Kidney (tissue), 14 donors: ENCODE measurements around the gene ALG11. TPM values are rescaled to one million over a fixed set of nuclear protein-coding genes. Genes with fewer than 3 reads are reported as not detected.

ENCODE experiments used
- DNase-seq, 5 donors: peaks; one replicate each; pipeline ENCODE4 v3.0.0-alpha.2; 2013 to 2020
- FAIRE-seq: peaks from 2 replicates; lab custom pipeline; 2012; peaks lifted over from hg19 to GRCh38; lab: Jason Lieb, UNC
- H3K27ac ChIP-seq, 2 donors: one replicate each; pipeline ENCODE4 v1.7.0; 2013; ENCODE audit warnings: low read depth in 2 of 2, low read length in 2 of 2, inconsistent platforms in 1 of 2
- H3K27me3 ChIP-seq: one replicate; pipeline ENCODE4 v1.7.1; 2013; ENCODE audit warnings: low read length, inconsistent platforms; ENCODE audit not compliant: control insufficient read depth, insufficient read depth
- H3K36me3 ChIP-seq, 3 donors: one replicate each; pipeline versions ENCODE4 v1.7.0 to v1.7.1; 2013; ENCODE audit warnings: low read length in 3 of 3, control low read depth in 1 of 3, inconsistent platforms in 1 of 3; ENCODE audit not compliant: insufficient read depth in 3 of 3, control insufficient read depth in 2 of 3
- H3K4me1 ChIP-seq, 3 donors: one replicate each; pipeline versions ENCODE4 v1.7.0 to v1.7.1; 2013; ENCODE audit warnings: low read length in 3 of 3, inconsistent platforms in 1 of 3, low read depth in 1 of 3; ENCODE audit not compliant: control insufficient read depth in 2 of 3, insufficient read depth in 2 of 3
- H3K4me3 ChIP-seq, 3 donors: one replicate each; pipeline versions ENCODE4 v1.7.0 to v1.8.1; 2013; ENCODE audit warnings: low read length in 3 of 3, control low read depth in 1 of 3, inconsistent platforms in 1 of 3
- H3K9ac ChIP-seq, 3 donors: one replicate each; pipeline versions ENCODE4 v1.7.0 to v1.7.1; 2013; ENCODE audit warnings: low read length in 3 of 3, control low read depth in 1 of 3, inconsistent platforms in 1 of 3
- H3K9me3 ChIP-seq, 3 donors: one replicate each; pipeline versions ENCODE4 v1.7.0 to v1.7.1; 2013; ENCODE audit warnings: low read length in 3 of 3, control low read depth in 1 of 3, inconsistent platforms in 1 of 3; ENCODE audit not compliant: control insufficient read depth in 2 of 3, insufficient read depth in 1 of 3
- intact Hi-C: fragments of 100-400 bp; cut with DNase I; formaldehyde crosslinking; loops from one replicate; pipeline ENCODE4 v1.11.1; 2022
- polyA plus RNA-seq: library from polyadenylated mRNA; stranded (reverse); fragments of 350-450 nt; fragmentation: Illumina TruSeq; extraction: RNeasy Lipid Tissue Mini Kit (QIAGEN cat#74804); gene quantifications from one replicate; pipeline ENCODE4 v1.2.3, GENCODE V29; 2014; ENCODE audit warnings: low read depth, low replicate concordance; ENCODE audit not compliant: insufficient read depth
- total RNA-seq: library from RNA; stranded (reverse); fragmentation: NEBNext Ultra II Directional; extraction: Animal tissue kit (Norgen Biotek cat#: 25700); gene quantifications from one replicate; pipeline ENCODE4 v1.2.1, GENCODE V29; 2021
- TF ChIP-seq, protein P1 (sequence below): IDR thresholded peaks from 3 replicates; pipeline ENCODE4 v1.5.1; 2012; ENCODE audit warnings: mild to moderate bottlenecking, moderate library complexity, borderline replicate concordance; ENCODE audit not compliant: insufficient read depth; ENCODE audit errors: extremely low read depth
- donor health status: control.
- donor health status: control.
- donor health status: control.
- donor health status: control.
- donor health status: control.
- donor health status: DM: yes; HTN: yes; CAD: no.
- donor health status: Normal renal cell carcinoma (clear cell type).

ALG11 gene
- total and polyA plus RNA-seq, 2 donors from 2014 or later: 3.1 to 39.5 TPM

DNA sequence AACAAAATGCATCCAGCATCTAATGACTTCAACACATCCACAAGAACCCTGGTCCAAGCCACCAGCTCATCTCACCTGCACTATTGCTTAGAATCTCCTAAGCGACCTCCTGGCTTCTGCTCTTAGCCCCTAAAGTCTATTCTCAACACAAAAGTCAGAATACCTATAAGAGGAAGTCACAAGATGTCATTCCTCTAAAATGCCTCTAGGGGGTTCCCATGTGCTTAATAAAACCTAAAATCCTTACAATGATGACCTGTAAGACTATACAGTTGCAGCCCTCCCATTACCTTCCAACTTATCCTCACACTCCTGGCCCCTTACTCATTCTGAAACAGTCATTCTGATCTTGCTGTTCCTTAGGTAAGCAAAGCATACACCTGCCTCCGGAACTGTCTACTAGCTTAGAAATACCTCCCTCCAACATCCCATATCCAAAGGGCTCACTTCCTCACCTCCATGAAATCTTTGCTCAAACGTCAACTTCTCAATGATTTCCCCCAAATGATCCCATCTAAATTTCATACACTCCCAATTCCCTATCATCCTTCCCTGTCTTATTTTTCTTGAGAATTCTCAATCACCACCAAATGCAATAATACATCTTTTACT, 11.0 kb upstream of the ALG11 start:
- Histone ChIP-seq H3K4me3 (no peak overlapping the region), H3K9me3 (no peaks in the 10 kb centered on the region), H3K27ac (no peak overlapping the region), H3K36me3 (no peaks in the 10 kb centered on the region), H3K4me1 (peaks cover 0 to 19% (median 16%) of the 10 kb centered on the region in 3 donors), H3K27me3 (no peaks in the 10 kb centered on the region), H3K9ac (no peak overlapping the region)
- DNase-seq: peak in 2 of 5 donors; percentile 30 to 56
- intact Hi-C loops: no loop called here
- TF ChIP-seq, protein P1, sequence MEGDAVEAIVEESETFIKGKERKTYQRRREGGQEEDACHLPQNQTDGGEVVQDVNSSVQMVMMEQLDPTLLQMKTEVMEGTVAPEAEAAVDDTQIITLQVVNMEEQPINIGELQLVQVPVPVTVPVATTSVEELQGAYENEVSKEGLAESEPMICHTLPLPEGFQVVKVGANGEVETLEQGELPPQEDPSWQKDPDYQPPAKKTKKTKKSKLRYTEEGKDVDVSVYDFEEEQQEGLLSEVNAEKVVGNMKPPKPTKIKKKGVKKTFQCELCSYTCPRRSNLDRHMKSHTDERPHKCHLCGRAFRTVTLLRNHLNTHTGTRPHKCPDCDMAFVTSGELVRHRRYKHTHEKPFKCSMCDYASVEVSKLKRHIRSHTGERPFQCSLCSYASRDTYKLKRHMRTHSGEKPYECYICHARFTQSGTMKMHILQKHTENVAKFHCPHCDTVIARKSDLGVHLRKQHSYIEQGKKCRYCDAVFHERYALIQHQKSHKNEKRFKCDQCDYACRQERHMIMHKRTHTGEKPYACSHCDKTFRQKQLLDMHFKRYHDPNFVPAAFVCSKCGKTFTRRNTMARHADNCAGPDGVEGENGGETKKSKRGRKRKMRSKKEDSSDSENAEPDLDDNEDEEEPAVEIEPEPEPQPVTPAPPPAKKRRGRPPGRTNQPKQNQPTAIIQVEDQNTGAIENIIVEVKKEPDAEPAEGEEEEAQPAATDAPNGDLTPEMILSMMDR: peak; percentile 50
- no peak for FAIRE-seq

DNA sequence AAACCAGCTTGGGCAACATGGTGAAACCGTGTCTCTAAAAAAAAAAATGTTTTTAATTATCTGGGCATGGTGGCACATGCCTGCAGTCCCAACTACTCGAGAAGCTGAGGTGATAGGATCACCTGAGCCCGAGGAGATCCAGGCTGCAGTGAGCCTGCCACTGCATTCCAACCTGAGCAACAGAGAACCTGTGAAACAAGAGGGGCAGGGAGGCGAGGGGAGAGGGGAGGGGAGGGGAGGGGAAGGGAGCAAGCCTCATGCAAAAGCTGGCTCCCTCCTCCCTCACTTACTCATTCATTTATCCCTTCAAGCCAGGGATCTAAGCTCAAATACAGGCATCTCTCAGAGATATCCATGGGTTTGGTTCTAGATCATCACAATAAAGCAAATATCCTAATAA, 9.8 kb upstream of the ALG11 start:
- no peaks in the 10 kb centered on the region for H3K27me3 ChIP-seq
- TF ChIP-seq, protein P1: no peak
- no peaks in the 10 kb centered on the region for H3K36me3 ChIP-seq
- no peak overlapping the region for H3K9ac ChIP-seq
- FAIRE-seq (no peak), DNase-seq (no peak)
- H3K4me3 ChIP-seq: no peak overlapping the region
- intact Hi-C loops: no loop called here
- no peak overlapping the region for H3K27ac ChIP-seq
- no peaks in the 10 kb centered on the region for H3K9me3 ChIP-seq
- H3K4me1 ChIP-seq: peaks cover 0 to 17% (median 10%) of the 10 kb centered on the region in 3 donors

DNA sequence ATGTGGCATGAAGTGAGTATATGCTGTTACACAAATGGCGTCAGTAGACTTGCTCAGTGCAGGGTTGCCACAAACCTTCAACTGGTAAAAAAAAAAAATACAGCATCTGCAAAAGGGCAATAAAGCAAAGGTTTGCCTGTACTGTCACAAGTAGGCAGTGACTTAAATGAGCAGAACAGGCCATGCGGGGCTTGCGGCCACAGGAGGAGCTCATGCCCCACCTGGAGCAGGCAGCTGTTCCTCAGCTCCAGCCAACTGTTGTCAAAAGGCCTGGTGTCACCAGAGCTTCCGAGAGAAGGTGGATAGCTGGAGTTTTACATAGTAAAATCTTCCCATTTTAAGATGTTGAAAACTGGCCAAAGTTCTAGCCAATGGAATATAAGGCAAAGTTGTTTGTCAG, 8.7 kb upstream of the ALG11 start:
- Histone ChIP-seq H3K27me3 (no peaks in the 10 kb centered on the region), H3K4me3 (no peak overlapping the region), H3K27ac (no peak overlapping the region), H3K9me3 (no peaks in the 10 kb centered on the region), H3K9ac (no peak overlapping the region), H3K36me3 (no peaks in the 10 kb centered on the region), H3K4me1 (peaks cover 0 to 15% (median 9%) of the 10 kb centered on the region in 3 donors)
- FAIRE-seq (no peak), DNase-seq (peak in 1 of 5 donors; percentile 20)
- TF ChIP-seq, protein P1: no peak
- intact Hi-C loops: no loop called here
